ENCODE results near the gene NAV2.

Gene NAV2

GRCh38 chr11:20032127-20032526 is 319.5 kb downstream of the NAV2 start:
- DNase-seq, result no peak

GRCh38 chr11:20032577-20033260 is 320.1 kb downstream of the NAV2 start:
- DNase-seq, result no peak

GRCh38 chr11:20033806-20034205 is 321.2 kb downstream of the NAV2 start:
- no peak for DNase-seq

- no peak for DNase-seq
Measured at GRCh38 chr11:20034941-20035340, 322.3 kb downstream of the NAV2 start.

- no peak for DNase-seq
Measured at GRCh38 chr11:20035375-20035700, 322.7 kb downstream of the NAV2 start.

- no peak for DNase-seq
Measured at GRCh38 chr11:20035701-20036601, 323.3 kb downstream of the NAV2 start.

- no peak for DNase-seq
Measured at GRCh38 chr11:20036626-20037335, 324.1 kb downstream of the NAV2 start.

- DNase-seq, result no peak
Measured at GRCh38 chr11:20037396-20038153, 324.9 kb downstream of the NAV2 start.

- DNase-seq, result no peak
Measured at GRCh38 chr11:20038412-20038811, 325.8 kb downstream of the NAV2 start.

GRCh38 chr11:20038972-20039371 is 326.3 kb downstream of the NAV2 start:
- no peak for DNase-seq

- DNase-seq, result no peak
Measured at GRCh38 chr11:20041499-20041898, 328.9 kb downstream of the NAV2 start.

GRCh38 chr11:20042045-20042639 is 329.5 kb downstream of the NAV2 start:
- no peak for DNase-seq

GRCh38 chr11:20042811-20043341 is 330.2 kb downstream of the NAV2 start:
- DNase-seq, result no peak

GRCh38 chr11:20043992-20044391 is 331.4 kb downstream of the NAV2 start:
- no peak for DNase-seq

- DNase-seq, result no peak
Measured at GRCh38 chr11:20045098-20045688, 332.6 kb downstream of the NAV2 start.

- DNase-seq, result peak in 1 of 2 donors; percentile 6
Measured at GRCh38 chr11:20046416-20046815, 333.8 kb downstream of the NAV2 start.

- DNase-seq, result no peak
Measured at GRCh38 chr11:20047006-20047768, 334.6 kb downstream of the NAV2 start.

GRCh38 chr11:20047769-20048154 is 335.1 kb downstream of the NAV2 start:
- DNase-seq, result no peak

GRCh38 chr11:20048246-20048645 is 335.6 kb downstream of the NAV2 start:
- no peak for DNase-seq

GRCh38 chr11:20048707-20049106 is 336.1 kb downstream of the NAV2 start:
- DNase-seq, result no peak

- no peak for DNase-seq
Measured at GRCh38 chr11:20049231-20049630, 336.6 kb downstream of the NAV2 start.

Measured in bone marrow (tissue), 2 donors.